ENCODE data around the gene MIEF2.

GRCh38 chr17:18300725-18301480 lies 40.4 kb downstream of the MIEF2 start:
- TF ChIP-seq CTCF (IDR thresholded peaks at IDR 0.05) (no peak), RAD21 (conservative IDR thresholded peaks at IDR 0.05 in 1 of 2, IDR thresholded peaks at IDR 0.05 in 1 of 2) (no peak), POLR2A (IDR thresholded peaks at IDR 0.05; ENCODE audit: low read length) (no peak), REST (IDR thresholded peaks at IDR 0.05) (no peak), JUN (IDR thresholded peaks at IDR 0.05) (no peak), NFE2L2 (conservative IDR thresholded peaks at IDR 0.05; ENCODE audit: low read length) (no peak), MAX (IDR thresholded peaks at IDR 0.05) (no peak), BHLHE40 (IDR thresholded peaks at IDR 0.05; ENCODE audit: low read depth, low read length) (no peak), SMC3 (IDR thresholded peaks at IDR 0.05) (no peak), RFX5 (IDR thresholded peaks at IDR 0.05) (no peak), USF2 (IDR thresholded peaks at IDR 0.05) (no peak), MYC (IDR thresholded peaks at IDR 0.05; ENCODE audit: borderline replicate concordance, low read length) (no peak)

All from A549 (cell line).